Retinal pigment epithelial cell (primary cell): ENCODE measurements around the gene SUPT4H1.

Source experiments
- DNase-seq: peaks from one replicate; pipeline ENCODE4 v3.0.0-alpha.2; 2010; ENCODE audit warnings: low read depth
- H3K4me3 ChIP-seq: 2 replicates; pipeline ENCODE4 v1.5.1; 2011; ENCODE audit warnings: mild to moderate bottlenecking, low read length, control low read depth, moderate library complexity
- TF ChIP-seq, protein P1 (sequence below): conservative IDR thresholded peaks from 2 replicates; pipeline ENCODE4 v1.5.1; 2011; ENCODE audit warnings: low read depth, low read length, control low read depth, inconsistent platforms

SUPT4H1 gene

DNA sequence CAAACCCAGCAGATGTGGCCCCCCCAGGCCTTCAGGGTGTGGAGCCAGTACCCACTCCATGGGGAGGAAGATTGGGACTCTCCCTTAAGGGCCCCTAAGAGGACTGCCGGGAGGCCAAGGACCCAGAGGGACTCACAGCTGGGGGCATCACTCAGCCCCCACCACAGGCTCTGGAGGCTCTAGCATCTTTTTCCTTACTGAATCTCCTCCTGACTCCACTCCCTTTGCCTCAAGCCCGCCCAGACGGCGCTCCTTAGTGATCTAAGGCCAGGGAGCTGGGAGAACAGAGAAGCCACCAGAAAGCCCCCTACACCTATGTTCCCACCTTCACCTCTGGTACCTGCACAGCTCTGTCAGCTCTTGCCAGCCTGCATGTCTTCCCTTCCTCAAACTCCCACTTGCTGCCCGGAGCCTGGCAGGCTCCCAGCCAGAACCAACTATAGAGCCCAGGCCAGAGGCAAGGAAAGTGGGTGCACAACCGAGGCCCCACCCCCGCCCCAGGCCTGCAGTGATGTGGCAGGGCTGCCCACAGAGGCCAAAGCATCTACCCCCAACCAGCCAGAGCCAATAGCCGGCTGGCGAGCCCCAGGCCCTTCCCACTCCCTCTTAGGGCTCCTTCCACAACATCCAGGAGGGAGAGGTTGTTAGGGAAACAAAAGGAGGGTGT lies 48.9 kb downstream of the SUPT4H1 start:
- DNase-seq, result no peak
- no peak overlapping the region for H3K4me3 ChIP-seq
- TF ChIP-seq, protein P1, sequence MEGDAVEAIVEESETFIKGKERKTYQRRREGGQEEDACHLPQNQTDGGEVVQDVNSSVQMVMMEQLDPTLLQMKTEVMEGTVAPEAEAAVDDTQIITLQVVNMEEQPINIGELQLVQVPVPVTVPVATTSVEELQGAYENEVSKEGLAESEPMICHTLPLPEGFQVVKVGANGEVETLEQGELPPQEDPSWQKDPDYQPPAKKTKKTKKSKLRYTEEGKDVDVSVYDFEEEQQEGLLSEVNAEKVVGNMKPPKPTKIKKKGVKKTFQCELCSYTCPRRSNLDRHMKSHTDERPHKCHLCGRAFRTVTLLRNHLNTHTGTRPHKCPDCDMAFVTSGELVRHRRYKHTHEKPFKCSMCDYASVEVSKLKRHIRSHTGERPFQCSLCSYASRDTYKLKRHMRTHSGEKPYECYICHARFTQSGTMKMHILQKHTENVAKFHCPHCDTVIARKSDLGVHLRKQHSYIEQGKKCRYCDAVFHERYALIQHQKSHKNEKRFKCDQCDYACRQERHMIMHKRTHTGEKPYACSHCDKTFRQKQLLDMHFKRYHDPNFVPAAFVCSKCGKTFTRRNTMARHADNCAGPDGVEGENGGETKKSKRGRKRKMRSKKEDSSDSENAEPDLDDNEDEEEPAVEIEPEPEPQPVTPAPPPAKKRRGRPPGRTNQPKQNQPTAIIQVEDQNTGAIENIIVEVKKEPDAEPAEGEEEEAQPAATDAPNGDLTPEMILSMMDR, result no peak

DNA sequence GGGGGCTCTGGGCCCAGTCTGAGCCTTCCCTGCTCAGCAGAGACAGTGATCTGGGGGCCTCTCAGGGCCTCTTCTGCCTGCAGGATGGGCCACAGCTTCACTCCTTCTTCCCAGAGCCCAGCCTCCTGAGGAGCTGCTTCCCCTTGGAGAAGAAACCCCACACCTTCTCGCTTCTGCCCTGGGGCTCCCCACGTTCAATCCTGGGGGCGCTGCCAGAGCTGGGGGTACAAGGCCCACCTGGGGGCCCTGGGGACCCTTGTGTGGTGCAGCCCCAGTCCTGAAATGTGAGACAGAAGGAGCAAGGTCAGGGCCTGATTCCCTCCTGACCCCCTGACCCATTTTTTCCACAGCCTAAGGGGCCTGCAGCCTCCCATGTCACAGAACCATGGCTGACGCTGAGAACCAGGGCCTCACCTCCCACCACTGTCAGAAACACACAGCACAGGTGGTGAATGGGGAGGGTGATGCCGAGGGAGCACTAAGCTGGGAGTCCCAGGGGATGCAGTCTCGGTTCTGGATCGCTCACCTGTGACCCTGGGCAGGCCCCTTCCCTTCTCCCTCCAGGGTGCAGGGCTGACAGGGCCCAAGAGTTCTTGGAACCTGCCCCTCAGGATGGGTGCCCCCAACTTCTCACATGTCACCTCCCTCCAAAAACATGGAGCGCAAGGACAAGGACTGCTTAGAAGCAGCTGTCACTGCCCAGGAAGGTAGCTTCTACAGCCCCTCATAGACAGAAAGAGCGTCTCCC lies 49.7 kb downstream of the SUPT4H1 start:
- no peak for DNase-seq
- no peak overlapping the region for H3K4me3 ChIP-seq
- TF ChIP-seq, protein P1, result no peak

DNA sequence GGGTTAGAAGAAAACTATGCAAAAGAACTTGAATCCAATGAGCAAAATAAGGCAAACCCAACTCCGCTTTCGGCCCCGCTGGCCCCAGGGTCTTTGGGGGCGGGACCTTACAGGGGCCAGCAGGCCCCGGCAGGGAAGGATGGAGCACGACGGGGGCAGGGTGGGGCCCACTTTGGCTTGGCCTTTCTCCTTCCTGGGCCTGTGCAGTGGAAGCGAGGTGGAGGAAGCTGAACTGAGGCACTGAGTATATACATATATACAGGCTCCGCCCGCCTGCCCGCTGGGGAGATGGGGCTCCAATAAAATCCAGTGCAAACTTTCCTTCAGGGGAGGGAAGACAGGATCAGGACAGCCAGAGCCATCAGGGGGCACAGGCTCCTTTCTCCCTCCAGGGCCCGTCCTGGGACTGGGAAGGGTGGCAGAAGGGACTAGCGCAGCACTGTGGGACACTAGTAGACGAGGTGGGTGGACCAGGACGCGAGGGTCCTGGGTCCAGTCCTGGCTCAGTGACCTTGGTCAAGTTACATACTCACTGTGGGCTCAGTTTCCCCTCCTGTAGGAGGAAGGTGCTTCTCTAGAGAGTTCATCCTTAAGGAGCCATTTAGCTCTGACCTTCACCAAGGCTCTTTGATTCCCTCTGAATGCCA lies 50.4 kb downstream of the SUPT4H1 start:
- TF ChIP-seq, protein P1, result no peak
- no peak overlapping the region for H3K4me3 ChIP-seq
- DNase-seq, result no peak

DNA sequence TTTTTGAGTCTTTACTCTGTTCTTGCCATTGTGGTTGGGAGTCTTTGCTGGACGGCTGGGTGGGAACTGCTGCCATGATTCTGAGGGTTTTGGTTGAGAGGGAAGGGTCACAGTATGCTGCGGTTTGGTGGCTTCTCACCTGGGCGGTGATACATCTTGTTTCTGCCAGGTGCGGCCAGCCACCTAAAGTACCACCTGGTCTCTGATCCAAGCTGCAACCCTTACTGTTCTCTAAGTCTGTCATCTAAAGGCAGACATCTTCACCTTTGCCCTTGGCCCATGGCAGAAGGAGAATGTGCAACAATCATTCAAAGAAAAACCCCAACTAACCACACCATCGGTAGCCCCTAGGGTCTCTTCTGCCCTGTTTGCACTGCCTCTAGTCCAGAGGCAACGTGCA lies 51.7 kb downstream of the SUPT4H1 start:
- no peak overlapping the region for H3K4me3 ChIP-seq
- no peak for DNase-seq
- TF ChIP-seq, protein P1, result no peak
